K562 (cell line): ENCODE data around the gene NKG7. TPM values are rescaled to one million over a fixed set of nuclear protein-coding genes. Genes with fewer than 3 reads are reported as not detected.

Source experiments
- ADNP ChIP-seq: fragments of 200-800 bp; sonication (Bioruptor generic); IDR thresholded peaks from 2 replicates; pipeline ENCODE4 v1.6.1; 2016; ENCODE audit warnings: missing genetic modification characterization, missing compliant biosample characterization
- ATF1 ChIP-seq, 2 experiments: fragments of 450-650 bp in 1 of 2; IDR thresholded peaks; 2 replicates each; pipeline ENCODE4 v1.6.1; 2016; ENCODE audit warnings: missing compliant biosample characterization in 1 of 2, missing genetic modification characterization in 1 of 2
- CBFB ChIP-seq: sonication (generic); formaldehyde crosslinking; IDR thresholded peaks from 2 replicates; pipeline ENCODE4 v1.4.0; 2020; ENCODE audit warnings: mild to moderate bottlenecking, missing genetic modification reagents
- DNMT1 ChIP-seq: fragments of 450-650 bp; IDR thresholded peaks from 2 replicates; pipeline ENCODE4 v1.6.1; 2016; ENCODE audit warnings: antibody characterized with exemption, mild to moderate bottlenecking
- ESRRB ChIP-seq: fragments of 250-450 bp; sonication (Bioruptor Pico); IDR thresholded peaks from 2 replicates; pipeline ENCODE4 v1.5.0; 2020; ENCODE audit warnings: mild to moderate bottlenecking, moderate library complexity, borderline replicate concordance
- FOXK2 ChIP-seq, 2 experiments: fragments of 450-650 bp; IDR thresholded peaks in 1 of 2; conservative IDR thresholded peaks in 1 of 2; 2 replicates each; pipeline ENCODE4 v1.6.1; 2016; ENCODE audit warnings: low read depth in 2 of 2, mild to moderate bottlenecking in 1 of 2
- NFE2 ChIP-seq: IDR thresholded peaks from 2 replicates; pipeline ENCODE4 v1.6.1; 2014; ENCODE audit warnings: antibody characterized with exemption, low read depth
- NONO ChIP-seq, 2 experiments: fragments of 200-400 bp in 1 of 2; fragments of 450-650 bp in 1 of 2; formaldehyde crosslinking in 1 of 2; IDR thresholded peaks; 2 replicates each; pipeline ENCODE4 v1.6.1; 2017; ENCODE audit warnings: low read depth in 2 of 2, mild to moderate bottlenecking in 2 of 2, moderate library complexity in 2 of 2, low read length in 1 of 2
- NR2C1 ChIP-seq, 2 experiments: fragments of 450-650 bp; IDR thresholded peaks; 2 replicates each; pipeline ENCODE4 v1.6.1; 2017; ENCODE audit warnings: mild to moderate bottlenecking in 2 of 2, antibody characterized with exemption in 1 of 2, inconsistent platforms in 1 of 2, missing compliant biosample characterization in 1 of 2, missing genetic modification characterization in 1 of 2
- U2AF1 ChIP-seq: fragments of 200-400 bp; formaldehyde crosslinking; optimal IDR thresholded peaks from 2 replicates; pipeline ENCODE3; 2017; ENCODE audit warnings: mild to moderate bottlenecking, low read depth, low read length, moderate library complexity
- ZNF212 ChIP-seq: fragments of 450-650 bp; formaldehyde crosslinking; IDR thresholded peaks from 2 replicates; pipeline ENCODE4 v1.4.0; 2020; ENCODE audit warnings: mild to moderate bottlenecking
- ZNF584 ChIP-seq: fragments of 200-800 bp; sonication (Bioruptor generic); IDR thresholded peaks from 2 replicates; pipeline ENCODE4 v1.6.1; 2016; ENCODE audit warnings: low read depth, mild to moderate bottlenecking, missing genetic modification characterization, missing compliant biosample characterization
- ZNF75A ChIP-seq: fragments of 450-650 bp; formaldehyde crosslinking; IDR thresholded peaks from 2 replicates; pipeline ENCODE4 v1.4.0; 2020; ENCODE audit warnings: mild to moderate bottlenecking
- polyA plus RNA-seq, 8 experiments: library from polyadenylated mRNA; depleted of rRNA in 4 of 8; stranded (reverse) in 5 of 8; unstranded in 3 of 8; fragments of >200 nt; fragmentation: Nextera tagmentation in 2 of 8; fragmentation: Illumina TruSeq in 1 of 8; extraction: Ambion mirVana in 2 of 8; extraction: Trizol in 1 of 8; gene quantifications; 2 replicates each; pipeline versions ENCODE4 v1.2.1 to v1.2.3, GENCODE V29; 2011 to 2014; ENCODE audit warnings: inconsistent platforms in 1 of 8, missing spikeins in 1 of 8
- total RNA-seq, 7 experiments: library from RNA; depleted of rRNA in 6 of 7; stranded (reverse); fragments of >200 nt in 6 of 7; fragmentation: Illumina TruSeq in 2 of 7; extraction: Trizol in 2 of 7; gene quantifications; 2 replicates each; pipeline versions ENCODE4 v1.2.1 to v1.2.3, GENCODE V29; 2011 to 2021; ENCODE audit warnings: low replicate concordance in 1 of 7
- TF ChIP-seq, protein P1 (sequence below): IDR thresholded peaks from 2 replicates; pipeline ENCODE4 v1.6.1; 2016; ENCODE audit warnings: missing genetic modification characterization, missing compliant biosample characterization
- TF ChIP-seq, protein P2 (sequence below): fragments of 150-350 bp; IDR thresholded peaks from 2 replicates; pipeline ENCODE4 v1.6.1; 2014; ENCODE audit warnings: low read depth, mild to moderate bottlenecking, low read length, borderline replicate concordance
- TF ChIP-seq, protein P3 (sequence below): fragments of 450-650 bp; formaldehyde crosslinking; IDR thresholded peaks from 2 replicates; pipeline ENCODE4 v1.4.0; 2020; ENCODE audit warnings: mild to moderate bottlenecking, moderate library complexity
- TF ChIP-seq, protein P4 (sequence below): fragments of 450-650 bp; IDR thresholded peaks from 2 replicates; pipeline ENCODE4 v1.6.1; 2017; ENCODE audit warnings: antibody characterized with exemption, mild to moderate bottlenecking

Gene NKG7
- total and polyA plus RNA-seq, 9 of the 15 experiments (the other 6 are each of a cell fraction or from before 2014, with no cell fraction given), result 0.30 to 0.70 (median 0.51) TPM; not detected in 2

DNA sequence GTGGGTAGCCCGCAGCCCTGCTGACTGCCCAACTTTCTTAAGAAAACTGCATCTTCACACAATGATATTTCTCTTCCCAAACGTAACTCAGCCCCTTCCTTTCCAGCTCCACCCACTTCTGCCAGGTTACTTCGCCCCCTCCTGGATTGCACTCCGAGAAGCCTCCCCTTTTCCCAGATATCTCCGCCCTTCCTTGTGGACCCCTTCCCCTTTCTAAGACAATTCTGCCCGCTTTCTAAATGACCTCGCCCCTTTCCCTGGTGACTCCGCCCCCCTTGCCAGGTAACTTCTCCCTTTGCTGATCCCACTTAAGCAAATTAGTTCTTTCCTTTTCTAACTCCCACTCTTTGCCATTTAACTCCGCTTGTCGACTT lies 33.2 kb downstream of the NKG7 start (continued):
- TF ChIP-seq, protein P1, sequence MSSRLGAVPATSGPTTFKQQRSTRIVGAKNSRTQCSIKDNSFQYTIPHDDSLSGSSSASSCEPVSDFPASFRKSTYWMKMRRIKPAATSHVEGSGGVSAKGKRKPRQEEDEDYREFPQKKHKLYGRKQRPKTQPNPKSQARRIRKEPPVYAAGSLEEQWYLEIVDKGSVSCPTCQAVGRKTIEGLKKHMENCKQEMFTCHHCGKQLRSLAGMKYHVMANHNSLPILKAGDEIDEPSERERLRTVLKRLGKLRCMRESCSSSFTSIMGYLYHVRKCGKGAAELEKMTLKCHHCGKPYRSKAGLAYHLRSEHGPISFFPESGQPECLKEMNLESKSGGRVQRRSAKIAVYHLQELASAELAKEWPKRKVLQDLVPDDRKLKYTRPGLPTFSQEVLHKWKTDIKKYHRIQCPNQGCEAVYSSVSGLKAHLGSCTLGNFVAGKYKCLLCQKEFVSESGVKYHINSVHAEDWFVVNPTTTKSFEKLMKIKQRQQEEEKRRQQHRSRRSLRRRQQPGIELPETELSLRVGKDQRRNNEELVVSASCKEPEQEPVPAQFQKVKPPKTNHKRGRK (tag), result no peak
- TF ChIP-seq FOXK2 (conservative IDR thresholded peaks at IDR 0.05 in 1 of 2, IDR thresholded peaks at IDR 0.05 in 1 of 2; ENCODE audit: low read depth in 2 of 2) (peak in 1 of 2 experiments; percentile 43; a peak in 1 of 4 replicates), ZNF212 (CRISPR knock-in tag) (0 out of 2 replicates have a peak, but pooled peaks have one; percentile 32), CBFB (CRISPR knock-in tag) (no peak), NFE2 (no peak), ZNF75A (no peak), ESRRB (no peak), NR2C1 (IDR thresholded peaks at IDR 0.05) (no peak), NR2C1 (tag; IDR thresholded peaks at IDR 0.05) (no peak), ATF1 (CRISPR knock-in tag; IDR thresholded peaks at IDR 0.05) (no peak), ATF1 (tag; IDR thresholded peaks at IDR 0.05) (no peak), ZNF584 (CRISPR knock-in tag) (no peak), ADNP (tag) (no peak), NONO (IDR thresholded peaks at IDR 0.05; ENCODE audit: low read depth in 2 of 2, low read length in 1 of 2) (no peak), U2AF1 (no peak), DNMT1 (peak; percentile 77; the same call in 1 of the 2 replicates)
- TF ChIP-seq, protein P2, sequence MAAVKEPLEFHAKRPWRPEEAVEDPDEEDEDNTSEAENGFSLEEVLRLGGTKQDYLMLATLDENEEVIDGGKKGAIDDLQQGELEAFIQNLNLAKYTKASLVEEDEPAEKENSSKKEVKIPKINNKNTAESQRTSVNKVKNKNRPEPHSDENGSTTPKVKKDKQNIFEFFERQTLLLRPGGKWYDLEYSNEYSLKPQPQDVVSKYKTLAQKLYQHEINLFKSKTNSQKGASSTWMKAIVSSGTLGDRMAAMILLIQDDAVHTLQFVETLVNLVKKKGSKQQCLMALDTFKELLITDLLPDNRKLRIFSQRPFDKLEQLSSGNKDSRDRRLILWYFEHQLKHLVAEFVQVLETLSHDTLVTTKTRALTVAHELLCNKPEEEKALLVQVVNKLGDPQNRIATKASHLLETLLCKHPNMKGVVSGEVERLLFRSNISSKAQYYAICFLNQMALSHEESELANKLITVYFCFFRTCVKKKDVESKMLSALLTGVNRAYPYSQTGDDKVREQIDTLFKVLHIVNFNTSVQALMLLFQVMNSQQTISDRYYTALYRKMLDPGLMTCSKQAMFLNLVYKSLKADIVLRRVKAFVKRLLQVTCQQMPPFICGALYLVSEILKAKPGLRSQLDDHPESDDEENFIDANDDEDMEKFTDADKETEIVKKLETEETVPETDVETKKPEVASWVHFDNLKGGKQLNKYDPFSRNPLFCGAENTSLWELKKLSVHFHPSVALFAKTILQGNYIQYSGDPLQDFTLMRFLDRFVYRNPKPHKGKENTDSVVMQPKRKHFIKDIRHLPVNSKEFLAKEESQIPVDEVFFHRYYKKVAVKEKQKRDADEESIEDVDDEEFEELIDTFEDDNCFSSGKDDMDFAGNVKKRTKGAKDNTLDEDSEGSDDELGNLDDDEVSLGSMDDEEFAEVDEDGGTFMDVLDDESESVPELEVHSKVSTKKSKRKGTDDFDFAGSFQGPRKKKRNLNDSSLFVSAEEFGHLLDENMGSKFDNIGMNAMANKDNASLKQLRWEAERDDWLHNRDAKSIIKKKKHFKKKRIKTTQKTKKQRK, result no peak
- TF ChIP-seq, protein P3, sequence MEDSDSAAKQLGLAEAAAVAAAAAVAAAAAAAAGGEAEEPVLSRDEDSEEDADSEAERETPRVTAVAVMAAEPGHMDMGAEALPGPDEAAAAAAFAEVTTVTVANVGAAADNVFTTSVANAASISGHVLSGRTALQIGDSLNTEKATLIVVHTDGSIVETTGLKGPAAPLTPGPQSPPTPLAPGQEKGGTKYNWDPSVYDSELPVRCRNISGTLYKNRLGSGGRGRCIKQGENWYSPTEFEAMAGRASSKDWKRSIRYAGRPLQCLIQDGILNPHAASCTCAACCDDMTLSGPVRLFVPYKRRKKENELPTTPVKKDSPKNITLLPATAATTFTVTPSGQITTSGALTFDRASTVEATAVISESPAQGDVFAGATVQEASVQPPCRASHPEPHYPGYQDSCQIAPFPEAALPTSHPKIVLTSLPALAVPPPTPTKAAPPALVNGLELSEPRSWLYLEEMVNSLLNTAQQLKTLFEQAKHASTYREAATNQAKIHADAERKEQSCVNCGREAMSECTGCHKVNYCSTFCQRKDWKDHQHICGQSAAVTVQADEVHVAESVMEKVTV (CRISPR knock-in tag), result 0 out of 2 replicates have a peak, but pooled peaks have one; percentile 7
- TF ChIP-seq, protein P4, sequence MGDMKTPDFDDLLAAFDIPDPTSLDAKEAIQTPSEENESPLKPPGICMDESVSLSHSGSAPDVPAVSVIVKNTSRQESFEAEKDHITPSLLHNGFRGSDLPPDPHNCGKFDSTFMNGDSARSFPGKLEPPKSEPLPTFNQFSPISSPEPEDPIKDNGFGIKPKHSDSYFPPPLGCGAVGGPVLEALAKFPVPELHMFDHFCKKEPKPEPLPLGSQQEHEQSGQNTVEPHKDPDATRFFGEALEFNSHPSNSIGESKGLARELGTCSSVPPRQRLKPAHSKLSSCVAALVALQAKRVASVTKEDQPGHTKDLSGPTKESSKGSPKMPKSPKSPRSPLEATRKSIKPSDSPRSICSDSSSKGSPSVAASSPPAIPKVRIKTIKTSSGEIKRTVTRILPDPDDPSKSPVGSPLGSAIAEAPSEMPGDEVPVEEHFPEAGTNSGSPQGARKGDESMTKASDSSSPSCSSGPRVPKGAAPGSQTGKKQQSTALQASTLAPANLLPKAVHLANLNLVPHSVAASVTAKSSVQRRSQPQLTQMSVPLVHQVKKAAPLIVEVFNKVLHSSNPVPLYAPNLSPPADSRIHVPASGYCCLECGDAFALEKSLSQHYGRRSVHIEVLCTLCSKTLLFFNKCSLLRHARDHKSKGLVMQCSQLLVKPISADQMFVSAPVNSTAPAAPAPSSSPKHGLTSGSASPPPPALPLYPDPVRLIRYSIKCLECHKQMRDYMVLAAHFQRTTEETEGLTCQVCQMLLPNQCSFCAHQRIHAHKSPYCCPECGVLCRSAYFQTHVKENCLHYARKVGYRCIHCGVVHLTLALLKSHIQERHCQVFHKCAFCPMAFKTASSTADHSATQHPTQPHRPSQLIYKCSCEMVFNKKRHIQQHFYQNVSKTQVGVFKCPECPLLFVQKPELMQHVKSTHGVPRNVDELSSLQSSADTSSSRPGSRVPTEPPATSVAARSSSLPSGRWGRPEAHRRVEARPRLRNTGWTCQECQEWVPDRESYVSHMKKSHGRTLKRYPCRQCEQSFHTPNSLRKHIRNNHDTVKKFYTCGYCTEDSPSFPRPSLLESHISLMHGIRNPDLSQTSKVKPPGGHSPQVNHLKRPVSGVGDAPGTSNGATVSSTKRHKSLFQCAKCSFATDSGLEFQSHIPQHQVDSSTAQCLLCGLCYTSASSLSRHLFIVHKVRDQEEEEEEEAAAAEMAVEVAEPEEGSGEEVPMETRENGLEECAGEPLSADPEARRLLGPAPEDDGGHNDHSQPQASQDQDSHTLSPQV, result no peak
